HepG2 (cell line): ENCODE data around the gene SPAAR. TPM values are rescaled to one million over a fixed set of nuclear protein-coding genes. Genes with fewer than 3 reads are reported as not detected.

ENCODE experiments used
- AHR ChIP-seq: IDR thresholded peaks from 2 replicates; pipeline ENCODE4 v1.6.1; 2018; ENCODE audit warnings: missing genetic modification reagents, missing compliant biosample characterization
- ONECUT2 ChIP-seq: sonication (generic); formaldehyde crosslinking; IDR thresholded peaks from 2 replicates; pipeline ENCODE4 v1.4.0; 2020; ENCODE audit warnings: missing genetic modification reagents
- PHF20 ChIP-seq: sonication (generic); formaldehyde crosslinking; IDR thresholded peaks from 2 replicates; pipeline ENCODE4 v1.5.0; 2020; ENCODE audit warnings: mild to moderate bottlenecking, missing genetic modification reagents
- RBM39 ChIP-seq: fragments of 200-400 bp; formaldehyde crosslinking; IDR thresholded peaks from one replicate; pipeline ENCODE4 v1.6.1; 2018; ENCODE audit warnings: antibody characterized with exemption, mild to moderate bottlenecking, low read depth, low read length; ENCODE audit not compliant: poor library complexity, severe bottlenecking
- RFXANK ChIP-seq: IDR thresholded peaks from 2 replicates; pipeline ENCODE4 v1.6.1; 2016
- RORA ChIP-seq: sonication (generic); formaldehyde crosslinking; IDR thresholded peaks from 2 replicates; pipeline ENCODE4 v1.5.0; 2020; ENCODE audit warnings: mild to moderate bottlenecking, missing genetic modification reagents, moderate library complexity
- ZBTB10 ChIP-seq: sonication (generic); formaldehyde crosslinking; IDR thresholded peaks from 2 replicates; pipeline ENCODE4 v1.4.0; 2020; ENCODE audit warnings: missing genetic modification reagents, borderline replicate concordance
- ZBTB42 ChIP-seq: sonication (generic); formaldehyde crosslinking; IDR thresholded peaks from 2 replicates; pipeline ENCODE4 v1.5.0; 2020; ENCODE audit warnings: mild to moderate bottlenecking, missing genetic modification reagents
- ZHX2 ChIP-seq, 2 experiments: sonication (generic) in 1 of 2; formaldehyde crosslinking in 1 of 2; IDR thresholded peaks; 2 replicates each; pipeline versions ENCODE4 v1.6.1 to v1.9.0; 2014 to 2022; ENCODE audit warnings: antibody characterized with exemption in 1 of 2, borderline replicate concordance in 1 of 2, inconsistent platforms in 1 of 2, low read depth in 1 of 2, missing genetic modification reagents in 1 of 2
- ZNF143 ChIP-seq: sonication (generic); formaldehyde crosslinking; IDR thresholded peaks from 2 replicates; pipeline ENCODE4 v1.4.0; 2020; ENCODE audit warnings: missing genetic modification reagents
- ZNF318 ChIP-seq: sonication (generic); formaldehyde crosslinking; IDR thresholded peaks from 2 replicates; pipeline ENCODE4 v1.4.0; 2020; ENCODE audit warnings: mild to moderate bottlenecking, missing genetic modification reagents
- ZNF816 ChIP-seq: sonication (generic); formaldehyde crosslinking; IDR thresholded peaks from 2 replicates; pipeline ENCODE4 v1.8.0; 2022; ENCODE audit warnings: missing genetic modification reagents, mild to moderate bottlenecking, borderline replicate concordance
- polyA plus RNA-seq, 8 experiments: library from polyadenylated mRNA; depleted of rRNA in 3 of 8; stranded (reverse) in 7 of 8; unstranded in 1 of 8; fragments of >200 nt; fragmentation: Illumina TruSeq in 4 of 8; extraction: Trizol in 4 of 8; gene quantifications; 2 replicates each; pipeline versions ENCODE4 v1.2.1 to v1.2.3, GENCODE V29; 2011 to 2016; ENCODE audit warnings: low read depth in 4 of 8, missing spikeins in 1 of 8, mixed read lengths in 1 of 8; ENCODE audit not compliant: insufficient read depth in 1 of 8
- total RNA-seq, 5 experiments: library from RNA; depleted of rRNA; stranded (reverse); fragments of >200 nt; fragmentation: Illumina TruSeq; extraction: Trizol; gene quantifications; 2 replicates each; pipeline ENCODE4 v1.2.3, GENCODE V29; 2016; ENCODE audit warnings: low read depth in 1 of 5

SPAAR gene
- total and polyA plus RNA-seq, 2 of the 13 experiments (the other 11 are each of a cell fraction or from before 2014, with no cell fraction given), result 0.07 TPM; not detected in 1

GRCh38 chr9:35945341-35946018, 36.2 kb downstream of the SPAAR start (continued):
- no peak for TF ChIP-seq ZHX2 (IDR thresholded peaks at IDR 0.05; ENCODE audit: low read depth)
- TF ChIP-seq ZHX2 (CRISPR knock-in tag; IDR thresholded peaks at IDR 0.05; ENCODE audit: borderline replicate concordance), result no peak
- no peak for TF ChIP-seq ZNF143 (CRISPR knock-in tag)
- no peak for TF ChIP-seq RFXANK (CRISPR knock-in tag)
- TF ChIP-seq RORA (CRISPR knock-in tag), result no peak
- TF ChIP-seq ZBTB10 (CRISPR knock-in tag), result no peak
- no peak for TF ChIP-seq ZNF816 (CRISPR knock-in tag)
- TF ChIP-seq PHF20 (CRISPR knock-in tag), result peak; percentile 82
- no peak for TF ChIP-seq ONECUT2 (CRISPR knock-in tag)
- TF ChIP-seq AHR, result no peak
- no peak for TF ChIP-seq ZNF318 (CRISPR knock-in tag)
- TF ChIP-seq ZBTB42 (CRISPR knock-in tag), result no peak
- no peak for TF ChIP-seq RBM39
